AG09309 (cell line): Measurements from ENCODE around the gene ADAMTS2.

ENCODE experiments used
- DNase-seq: peaks from one replicate; pipeline ENCODE4 v3.0.0-alpha.2; 2010; ENCODE audit warnings: low read depth
- H3K4me3 ChIP-seq: 2 replicates; pipeline ENCODE4 v1.5.1; 2011; ENCODE audit warnings: mild to moderate bottlenecking, low read depth, low read length, moderate library complexity; ENCODE audit not compliant: control insufficient read depth
- TF ChIP-seq, protein P1 (sequence below): IDR thresholded peaks from 2 replicates; pipeline ENCODE4 v1.5.1; 2011; ENCODE audit warnings: mild to moderate bottlenecking, low read depth, low read length, inconsistent platforms; ENCODE audit not compliant: insufficient read depth, control insufficient read depth; ENCODE audit errors: missing control alignments

ADAMTS2 gene

GRCh38 chr5:179167871-179168451 is 177.3 kb downstream of the ADAMTS2 start:
- no peak overlapping the region for H3K4me3 ChIP-seq
- no peak for DNase-seq
- TF ChIP-seq, protein P1, sequence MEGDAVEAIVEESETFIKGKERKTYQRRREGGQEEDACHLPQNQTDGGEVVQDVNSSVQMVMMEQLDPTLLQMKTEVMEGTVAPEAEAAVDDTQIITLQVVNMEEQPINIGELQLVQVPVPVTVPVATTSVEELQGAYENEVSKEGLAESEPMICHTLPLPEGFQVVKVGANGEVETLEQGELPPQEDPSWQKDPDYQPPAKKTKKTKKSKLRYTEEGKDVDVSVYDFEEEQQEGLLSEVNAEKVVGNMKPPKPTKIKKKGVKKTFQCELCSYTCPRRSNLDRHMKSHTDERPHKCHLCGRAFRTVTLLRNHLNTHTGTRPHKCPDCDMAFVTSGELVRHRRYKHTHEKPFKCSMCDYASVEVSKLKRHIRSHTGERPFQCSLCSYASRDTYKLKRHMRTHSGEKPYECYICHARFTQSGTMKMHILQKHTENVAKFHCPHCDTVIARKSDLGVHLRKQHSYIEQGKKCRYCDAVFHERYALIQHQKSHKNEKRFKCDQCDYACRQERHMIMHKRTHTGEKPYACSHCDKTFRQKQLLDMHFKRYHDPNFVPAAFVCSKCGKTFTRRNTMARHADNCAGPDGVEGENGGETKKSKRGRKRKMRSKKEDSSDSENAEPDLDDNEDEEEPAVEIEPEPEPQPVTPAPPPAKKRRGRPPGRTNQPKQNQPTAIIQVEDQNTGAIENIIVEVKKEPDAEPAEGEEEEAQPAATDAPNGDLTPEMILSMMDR = no peak

DNA sequence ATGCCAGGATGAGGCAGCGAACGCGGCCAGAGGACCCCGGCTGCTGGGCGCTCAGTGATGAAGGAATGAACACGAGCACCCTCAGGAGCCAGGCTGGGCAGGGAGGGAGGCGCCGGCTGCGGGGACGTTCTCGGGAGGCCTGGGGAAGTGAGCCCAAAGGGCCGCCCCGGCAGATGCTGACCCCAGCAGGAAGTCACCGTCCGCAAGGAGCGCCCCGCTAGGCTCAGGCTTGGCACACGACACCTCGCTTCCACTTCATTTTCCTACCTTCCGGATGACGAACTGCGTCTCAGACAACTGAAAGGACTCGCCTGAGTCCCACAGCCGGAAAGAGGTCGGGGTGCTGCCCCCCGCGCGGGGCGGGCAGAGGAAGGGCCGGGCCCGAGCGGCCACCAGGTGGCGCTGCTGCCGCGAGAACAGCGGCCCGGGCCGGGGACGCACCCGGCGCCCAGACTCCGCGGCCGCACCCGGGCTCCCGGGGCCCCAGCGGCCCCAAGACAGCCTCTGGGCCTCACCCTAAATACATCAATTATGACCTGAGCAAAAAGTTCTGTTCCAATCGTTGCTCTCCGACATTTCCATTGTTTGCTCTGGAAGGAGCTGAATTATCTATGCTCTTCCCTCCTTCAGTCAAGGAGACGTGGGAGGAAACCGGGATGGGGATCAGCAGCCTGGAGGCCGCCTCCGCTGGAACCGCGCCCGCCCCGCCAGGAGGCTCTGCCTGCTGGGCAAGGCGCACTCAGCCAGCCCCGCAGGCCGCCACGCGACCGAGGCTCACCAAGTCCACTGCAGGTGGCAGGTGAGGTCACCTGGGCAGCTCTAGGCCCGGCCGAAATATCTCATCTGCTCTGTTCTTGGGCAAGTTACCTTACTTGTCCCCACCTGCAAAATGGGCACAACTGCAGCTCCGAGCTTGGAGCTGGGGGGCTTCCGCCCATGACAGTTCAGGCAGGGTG is 178.1 kb downstream of the ADAMTS2 start:
- no peak for DNase-seq
- TF ChIP-seq, protein P1 = peak; percentile 58
- H3K4me3 ChIP-seq = no peak overlapping the region

- no peak overlapping the region for H3K4me3 ChIP-seq
- DNase-seq = no peak
- TF ChIP-seq, protein P1 = no peak
Measured at GRCh38 chr5:179166171-179166885, 178.9 kb downstream of the ADAMTS2 start.

GRCh38 chr5:179165421-179166170 is 179.7 kb downstream of the ADAMTS2 start:
- TF ChIP-seq, protein P1 = no peak
- no peak overlapping the region for H3K4me3 ChIP-seq
- DNase-seq = no peak

DNA sequence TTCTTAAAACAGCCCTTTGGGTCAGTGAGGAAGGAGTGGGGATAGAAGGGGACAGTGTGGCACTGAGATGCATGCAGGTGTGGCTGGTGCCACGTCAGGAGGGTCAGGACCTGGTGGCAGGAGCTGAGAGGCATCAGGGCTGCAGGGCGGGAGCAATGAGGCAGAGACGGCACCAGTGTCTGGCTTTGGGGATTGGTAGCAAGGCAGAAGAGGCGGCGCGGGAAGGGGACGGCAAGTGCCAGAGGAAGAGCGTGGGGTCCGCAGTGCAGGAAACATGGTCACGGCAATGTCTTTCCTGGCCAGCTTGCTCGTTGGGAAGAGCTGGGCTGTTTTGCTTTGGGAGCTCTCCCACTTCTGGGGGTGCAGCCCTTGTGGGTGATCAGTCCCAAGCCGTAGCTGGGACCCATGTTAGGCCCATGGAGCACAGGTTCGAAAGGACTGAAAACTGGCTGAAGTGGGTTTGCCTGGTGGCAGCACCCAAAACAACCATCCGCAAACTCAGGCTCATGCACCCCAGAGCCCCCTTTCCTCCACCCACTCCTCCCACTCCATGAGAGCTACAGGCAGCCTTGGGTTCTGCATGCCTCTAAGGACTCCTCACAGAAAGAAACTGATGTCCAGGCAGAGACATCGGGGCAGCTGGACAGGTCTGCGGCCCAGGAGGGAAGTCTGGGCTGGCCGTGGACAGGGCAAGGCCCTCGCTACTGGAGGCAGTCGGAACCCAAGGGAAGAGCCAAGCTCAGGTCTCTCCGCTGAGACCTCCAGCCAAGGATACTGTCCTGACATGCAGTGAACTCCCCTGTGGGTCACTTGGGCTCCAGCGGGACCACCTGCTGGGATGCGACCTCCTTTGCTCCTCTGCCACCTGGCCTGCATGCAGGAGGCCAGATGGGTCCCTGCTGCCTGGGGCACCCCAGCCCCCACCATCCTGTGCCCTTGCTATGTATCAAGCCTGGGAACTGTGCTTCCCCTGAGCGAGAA is 180.6 kb downstream of the ADAMTS2 start:
- H3K4me3 ChIP-seq = no peak overlapping the region
- DNase-seq = no peak
- TF ChIP-seq, protein P1 = no peak
